ENCODE results near the gene ADIPOR1. TPM values are rescaled to one million over a fixed set of nuclear protein-coding genes. Genes with fewer than 3 reads are reported as not detected.
"Not testable (repeated sequence)": the region's sequence is repeated elsewhere in the genome, so short reads cannot be mapped to it uniquely, and the experiment has no call there.

ADIPOR1 gene
- total RNA-seq, 1 donor from 2014 or later, result 52.4 TPM

DNA sequence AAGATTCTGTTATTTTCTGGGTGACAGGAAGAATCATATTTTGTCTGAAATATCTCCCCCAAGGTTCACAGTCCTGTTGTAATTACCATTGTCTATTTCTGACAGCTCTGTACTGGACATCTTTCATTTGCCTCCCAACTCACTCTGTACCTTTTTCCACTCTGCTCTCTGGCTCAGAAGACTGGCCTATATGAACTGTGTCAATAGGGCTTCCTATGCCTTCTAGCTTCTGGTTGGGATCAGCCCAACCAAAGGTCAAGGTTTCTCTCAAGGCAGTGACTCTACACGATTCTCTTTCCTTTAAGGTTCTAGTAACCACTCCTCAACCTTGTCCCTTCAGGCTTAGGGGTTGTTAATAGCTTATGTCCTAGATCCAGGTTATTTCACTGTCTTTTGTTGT lies 48.6 kb downstream of the ADIPOR1 start:
- H3K36me3 Mint-ChIP-seq, result peaks cover 41% of the 10 kb centered on the region
- no peaks in the 10 kb centered on the region for H3K4me1 Mint-ChIP-seq (ENCODE audit: unreplicated experiment)

DNA sequence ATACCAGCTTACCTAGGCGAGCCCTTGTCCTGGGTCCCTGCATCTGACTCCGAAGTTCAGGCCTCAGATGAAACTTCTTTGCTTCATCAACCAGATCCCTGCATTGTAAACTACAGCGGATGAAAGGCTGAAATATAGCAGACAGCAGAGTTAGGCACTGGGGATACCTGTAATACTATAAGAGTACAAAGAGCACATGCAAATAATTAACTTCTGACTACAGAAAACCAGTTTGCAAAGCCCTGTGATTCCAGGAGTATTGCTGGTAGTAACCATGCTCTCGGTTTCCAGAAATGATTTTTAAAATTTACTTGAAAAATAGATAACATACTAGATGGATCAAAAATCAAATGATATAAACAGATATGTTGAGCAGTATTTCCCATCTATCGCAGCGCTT lies 49.1 kb downstream of the ADIPOR1 start:
- Mint-ChIP-seq H3K4me3 (no peak overlapping the region), H3K27ac (no peak overlapping the region), H3K27me3 (no peaks in the 10 kb centered on the region), H3K36me3 (peaks cover 38% of the 10 kb centered on the region), H3K9me3 (no peaks in the 10 kb centered on the region), H3K4me1 (ENCODE audit: unreplicated experiment) (no peaks in the 10 kb centered on the region)
- TF ChIP-seq, protein P1, sequence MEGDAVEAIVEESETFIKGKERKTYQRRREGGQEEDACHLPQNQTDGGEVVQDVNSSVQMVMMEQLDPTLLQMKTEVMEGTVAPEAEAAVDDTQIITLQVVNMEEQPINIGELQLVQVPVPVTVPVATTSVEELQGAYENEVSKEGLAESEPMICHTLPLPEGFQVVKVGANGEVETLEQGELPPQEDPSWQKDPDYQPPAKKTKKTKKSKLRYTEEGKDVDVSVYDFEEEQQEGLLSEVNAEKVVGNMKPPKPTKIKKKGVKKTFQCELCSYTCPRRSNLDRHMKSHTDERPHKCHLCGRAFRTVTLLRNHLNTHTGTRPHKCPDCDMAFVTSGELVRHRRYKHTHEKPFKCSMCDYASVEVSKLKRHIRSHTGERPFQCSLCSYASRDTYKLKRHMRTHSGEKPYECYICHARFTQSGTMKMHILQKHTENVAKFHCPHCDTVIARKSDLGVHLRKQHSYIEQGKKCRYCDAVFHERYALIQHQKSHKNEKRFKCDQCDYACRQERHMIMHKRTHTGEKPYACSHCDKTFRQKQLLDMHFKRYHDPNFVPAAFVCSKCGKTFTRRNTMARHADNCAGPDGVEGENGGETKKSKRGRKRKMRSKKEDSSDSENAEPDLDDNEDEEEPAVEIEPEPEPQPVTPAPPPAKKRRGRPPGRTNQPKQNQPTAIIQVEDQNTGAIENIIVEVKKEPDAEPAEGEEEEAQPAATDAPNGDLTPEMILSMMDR (conservative IDR thresholded peaks at IDR 0.05), result no peak
- no peak for DNase-seq (ENCODE audit: extremely low spot score, unreplicated experiment)

More for the DNA sequence above, 48.6 kb downstream of the ADIPOR1 start:
- no peak for DNase-seq (ENCODE audit: extremely low spot score, unreplicated experiment)
- H3K9me3 Mint-ChIP-seq, result no peaks in the 10 kb centered on the region
- TF ChIP-seq, protein P1 (conservative IDR thresholded peaks at IDR 0.05), result no peak
- no peak overlapping the region for H3K27ac Mint-ChIP-seq
- H3K4me3 Mint-ChIP-seq, result no peak overlapping the region
- H3K27me3 Mint-ChIP-seq, result no peaks in the 10 kb centered on the region

DNA sequence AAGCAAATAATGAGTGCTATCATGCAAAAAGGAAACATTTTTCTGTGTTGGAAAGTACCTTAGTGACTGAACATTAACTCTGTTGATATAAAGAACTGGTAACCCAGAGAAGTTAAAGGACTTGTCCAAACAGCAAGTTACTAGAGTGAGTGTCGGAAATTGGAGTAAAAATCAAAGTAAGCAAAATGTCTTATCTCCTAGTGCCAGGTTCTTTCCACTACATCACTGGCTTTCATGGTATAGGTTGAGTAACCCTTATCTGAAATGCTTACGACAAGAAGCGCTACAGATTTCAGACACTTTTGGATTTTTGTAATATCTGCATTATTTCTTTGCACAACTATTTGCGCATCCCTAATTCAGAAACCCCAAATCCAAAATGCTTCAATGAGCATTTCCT lies 52.8 kb downstream of the ADIPOR1 start:
- no peaks in the 10 kb centered on the region for H3K27me3 Mint-ChIP-seq
- no peak for DNase-seq (ENCODE audit: extremely low spot score, unreplicated experiment)
- no peak overlapping the region for H3K27ac Mint-ChIP-seq

DNA sequence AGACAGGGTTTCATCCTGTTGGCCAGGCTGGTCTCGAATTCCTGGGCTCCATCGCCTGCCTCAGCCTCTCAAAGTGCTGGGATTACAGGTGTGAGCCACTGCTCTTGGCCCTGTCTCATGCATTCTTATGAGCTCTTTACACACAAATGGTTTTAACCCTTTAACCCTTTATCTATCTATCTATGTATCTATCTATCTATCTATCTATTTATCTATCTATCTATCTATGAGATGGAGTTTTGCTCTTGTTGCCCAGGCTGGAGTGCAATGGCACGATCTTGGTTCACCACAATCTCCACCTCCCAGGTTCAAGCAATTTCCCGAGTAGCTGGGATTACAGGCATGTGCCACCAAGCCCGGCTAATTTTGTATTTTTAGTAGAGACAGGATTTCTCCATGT lies 54.3 kb downstream of the ADIPOR1 start:
- H3K4me1 Mint-ChIP-seq (ENCODE audit: unreplicated experiment); H3K27me3 Mint-ChIP-seq; H3K36me3 Mint-ChIP-seq; DNase-seq (ENCODE audit: extremely low spot score, unreplicated experiment); H3K9me3 Mint-ChIP-seq; H3K27ac Mint-ChIP-seq; H3K4me3 Mint-ChIP-seq: not testable (repeated sequence)

More for the DNA sequence above, 52.8 kb downstream of the ADIPOR1 start:
- Mint-ChIP-seq H3K9me3 (no peaks in the 10 kb centered on the region), H3K4me3 (no peak overlapping the region), H3K4me1 (ENCODE audit: unreplicated experiment) (no peaks in the 10 kb centered on the region), H3K36me3 (peaks cover 15% of the 10 kb centered on the region)
- TF ChIP-seq, protein P1 (conservative IDR thresholded peaks at IDR 0.05), result no peak

DNA sequence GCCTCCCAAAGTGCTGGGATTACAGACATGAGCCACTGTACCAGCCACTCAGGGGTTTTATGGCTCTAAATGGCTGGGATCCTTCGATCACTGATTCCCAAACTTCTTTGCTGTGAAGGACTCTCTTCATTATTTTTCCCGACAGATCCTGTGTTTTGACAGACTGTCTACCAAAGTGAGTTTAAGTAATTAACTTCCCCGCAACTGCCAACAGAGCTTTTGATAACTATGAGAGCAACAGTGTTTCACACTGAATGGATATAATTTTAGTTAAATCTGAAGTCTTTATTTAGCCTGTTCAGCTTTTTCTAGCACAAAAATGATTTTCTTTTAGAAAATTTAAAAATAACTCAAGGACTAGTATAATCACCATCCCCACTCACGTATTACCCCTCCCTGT lies 56.6 kb downstream of the ADIPOR1 start:
- H3K4me3 Mint-ChIP-seq, result no peak overlapping the region
- H3K27me3 Mint-ChIP-seq, result no peaks in the 10 kb centered on the region
- no peak overlapping the region for H3K27ac Mint-ChIP-seq
- TF ChIP-seq, protein P1 (conservative IDR thresholded peaks at IDR 0.05), result no peak
- H3K36me3 Mint-ChIP-seq, result peaks cover 14% of the 10 kb centered on the region
- DNase-seq (ENCODE audit: extremely low spot score, unreplicated experiment), result no peak
- H3K4me1 Mint-ChIP-seq (ENCODE audit: unreplicated experiment), result no peaks in the 10 kb centered on the region
- no peaks in the 10 kb centered on the region for H3K9me3 Mint-ChIP-seq

DNA sequence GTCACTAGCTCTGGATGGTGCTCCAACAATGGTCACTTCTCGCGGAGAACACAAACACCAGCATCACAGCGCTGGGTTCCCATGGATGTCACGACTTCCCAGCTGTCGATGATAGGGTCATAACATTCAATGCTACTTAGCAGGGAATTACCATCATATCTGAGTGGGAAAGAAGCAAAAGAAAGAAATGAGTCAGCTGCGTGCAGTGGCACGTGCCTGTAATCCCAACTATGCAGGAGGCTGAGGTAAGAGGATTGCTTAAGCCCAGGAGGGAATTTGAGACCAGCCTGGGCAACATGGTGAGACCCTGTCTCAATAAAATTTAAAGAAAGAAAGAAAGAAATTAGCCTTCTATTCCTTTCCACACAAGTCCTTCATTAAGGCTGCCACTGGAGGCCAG lies 65.6 kb downstream of the ADIPOR1 start:
- Mint-ChIP-seq H3K27ac (no peak overlapping the region), H3K4me3 (no peak overlapping the region), H3K27me3 (no peaks in the 10 kb centered on the region), H3K36me3 (peaks cover 12% of the 10 kb centered on the region), H3K9me3 (no peaks in the 10 kb centered on the region), H3K4me1 (ENCODE audit: unreplicated experiment) (peaks cover 10% of the 10 kb centered on the region)
- DNase-seq (ENCODE audit: extremely low spot score, unreplicated experiment), result no peak
- TF ChIP-seq, protein P1 (conservative IDR thresholded peaks at IDR 0.05), result no peak

Other genes with a start within 250 kb of the ADIPOR1 start
- gene SYT2, start 247.9 kb downstream of the ADIPOR1 start, total RNA-seq (ENCODE audit: low replicate concordance), result 4.9 and 11.9 TPM in 2 replicates
- gene KDM5B, start 149.9 kb downstream of the ADIPOR1 start, total RNA-seq (ENCODE audit: low replicate concordance), result 165 and 182 TPM in 2 replicates
- gene PCAT6, start 147.4 kb downstream of the ADIPOR1 start, total RNA-seq (ENCODE audit: low replicate concordance), result 7.9 and 13.9 TPM in 2 replicates
- 7.0 and 10.0 TPM in 2 replicates for gene RABIF, start 69.2 kb downstream of the ADIPOR1 start, total RNA-seq (ENCODE audit: low replicate concordance)
- gene KLHL12, start 31.1 kb downstream of the ADIPOR1 start, total RNA-seq (ENCODE audit: low replicate concordance), result 24.4 and 33.8 TPM in 2 replicates
- 55.2 and 56.8 TPM in 2 replicates for gene CYB5R1, start 8.9 kb upstream of the ADIPOR1 start, total RNA-seq (ENCODE audit: low replicate concordance)
- gene TMEM183A, start 49.1 kb upstream of the ADIPOR1 start, total RNA-seq (ENCODE audit: low replicate concordance), result 75.8 and 88.2 TPM in 2 replicates
- gene PPFIA4, start 68.2 kb upstream of the ADIPOR1 start, total RNA-seq (ENCODE audit: low replicate concordance), result 0.71 and 4.9 TPM in 2 replicates
- 2.1 TPM in 1 of 2 replicates, not detected in the other for gene MYOG, start 127.7 kb upstream of the ADIPOR1 start, total RNA-seq (ENCODE audit: low replicate concordance)
- 0.40 and 2.7 TPM in 2 replicates for gene ADORA1, start 169.4 kb upstream of the ADIPOR1 start, total RNA-seq (ENCODE audit: low replicate concordance)
- gene MYBPH, start 217.5 kb upstream of the ADIPOR1 start, total RNA-seq (ENCODE audit: low replicate concordance), result 1.6 TPM in 1 of 2 replicates, not detected in the other
- 0.21 TPM in 1 of 2 replicates, not detected in the other for gene CHI3L1, start 228.4 kb upstream of the ADIPOR1 start, total RNA-seq (ENCODE audit: low replicate concordance)

All from type B pancreatic cell (in vitro differentiated cells).